Measurements from ENCODE around the gene GDI2. TPM values are rescaled to one million over a fixed set of nuclear protein-coding genes. Genes with fewer than 3 reads are reported as not detected.
A peak's percentile ranks its signal among the peaks of the same experiment; 100 is the strongest.
"Not testable (repeated sequence)": the region's sequence is repeated elsewhere in the genome, so short reads cannot be mapped to it uniquely, and the experiment has no call there.

GDI2 gene
- polyA plus RNA-seq, 1 donor (not counting 4 experiments of a cell fraction or from before 2014, with no cell fraction given) = 293 TPM

DNA sequence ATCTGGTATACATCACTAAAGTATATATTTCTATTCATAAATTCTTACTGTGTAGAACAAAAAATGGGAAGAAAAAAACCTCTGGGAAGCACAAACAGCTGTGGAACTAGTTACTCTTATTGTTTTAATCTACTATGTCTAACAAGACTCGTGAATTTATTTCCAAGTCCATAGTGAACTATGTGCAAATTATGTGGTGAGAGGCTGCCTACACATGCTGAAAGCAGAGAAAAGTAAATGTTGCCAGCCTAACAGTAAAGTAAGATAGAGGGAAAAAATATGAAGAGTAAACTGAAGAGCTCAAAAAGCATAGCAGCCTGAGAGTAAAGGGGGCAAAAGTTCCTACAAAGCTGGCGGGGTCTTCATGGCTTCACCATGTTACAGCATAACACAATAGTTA is 3.0 kb downstream of the GDI2 start:
- no peak overlapping the region for H3K27ac ChIP-seq (ENCODE audit: control insufficient read depth, insufficient read depth, low read length)
- TF ChIP-seq, protein P1, sequence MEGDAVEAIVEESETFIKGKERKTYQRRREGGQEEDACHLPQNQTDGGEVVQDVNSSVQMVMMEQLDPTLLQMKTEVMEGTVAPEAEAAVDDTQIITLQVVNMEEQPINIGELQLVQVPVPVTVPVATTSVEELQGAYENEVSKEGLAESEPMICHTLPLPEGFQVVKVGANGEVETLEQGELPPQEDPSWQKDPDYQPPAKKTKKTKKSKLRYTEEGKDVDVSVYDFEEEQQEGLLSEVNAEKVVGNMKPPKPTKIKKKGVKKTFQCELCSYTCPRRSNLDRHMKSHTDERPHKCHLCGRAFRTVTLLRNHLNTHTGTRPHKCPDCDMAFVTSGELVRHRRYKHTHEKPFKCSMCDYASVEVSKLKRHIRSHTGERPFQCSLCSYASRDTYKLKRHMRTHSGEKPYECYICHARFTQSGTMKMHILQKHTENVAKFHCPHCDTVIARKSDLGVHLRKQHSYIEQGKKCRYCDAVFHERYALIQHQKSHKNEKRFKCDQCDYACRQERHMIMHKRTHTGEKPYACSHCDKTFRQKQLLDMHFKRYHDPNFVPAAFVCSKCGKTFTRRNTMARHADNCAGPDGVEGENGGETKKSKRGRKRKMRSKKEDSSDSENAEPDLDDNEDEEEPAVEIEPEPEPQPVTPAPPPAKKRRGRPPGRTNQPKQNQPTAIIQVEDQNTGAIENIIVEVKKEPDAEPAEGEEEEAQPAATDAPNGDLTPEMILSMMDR (optimal IDR thresholded peaks at IDR 0.05 in 1 of 3, IDR thresholded peaks at IDR 0.05 in 1 of 3, conservative IDR thresholded peaks at IDR 0.05 in 1 of 3; ENCODE audit: extremely low read depth in 1 of 3, insufficient read depth in 2 of 3, low read length in 3 of 3) = no peak
- no peak for TF ChIP-seq EZH2 (IDR thresholded peaks at IDR 0.05; ENCODE audit: low read length)
- no peak overlapping the region for H2AFZ ChIP-seq (ENCODE audit: control insufficient read depth, low read length)
- peak overlapping the region; percentile 95 for H3K4me2 ChIP-seq (ENCODE audit: control insufficient read depth, extremely low read depth, insufficient read depth, low read depth, low read length)
- H3K4me1 ChIP-seq (ENCODE audit: control insufficient read depth, extremely low read depth, insufficient read depth, low read length) = peaks cover 24% of the 10 kb centered on the region
- no peaks in the 10 kb centered on the region for H3K27me3 ChIP-seq (ENCODE audit: control insufficient read depth, extremely low read depth, insufficient read depth, low read length)
- H3K9me1 ChIP-seq (ENCODE audit: control insufficient read depth, extremely low read depth, insufficient read depth, low read length) = no peaks in the 10 kb centered on the region
- no peaks in the 10 kb centered on the region for H3K9me3 ChIP-seq (ENCODE audit: control insufficient read depth, low read depth, low read length)
- peak overlapping the region; percentile 2 to 100 (median 97) for H3K4me3 ChIP-seq (ENCODE audit: control insufficient read depth in 2 of 3, extremely low read depth in 1 of 3, insufficient read depth in 2 of 3, low read depth in 1 of 3, low read length in 3 of 3)
- H4K20me1 ChIP-seq (ENCODE audit: control insufficient read depth, extremely low read depth, insufficient read depth, low read length) = peaks cover 34% of the 10 kb centered on the region
- peak overlapping the region; percentile 97 for H3K9ac ChIP-seq (ENCODE audit: control insufficient read depth, extremely low read depth, insufficient read depth, low read length)
- peaks cover 5 to 16% of the 10 kb centered on the region in 2 experiments for H3K36me3 ChIP-seq (ENCODE audit: control insufficient read depth in 2 of 2, extremely low read depth in 1 of 2, insufficient read depth in 2 of 2, low read length in 2 of 2)
- no peak for FAIRE-seq
- dilution Hi-C loops (cut with MboI; ENCODE audit: extremely low pct_ligation_motif_present, low sequenced_read_pairs) = no loop called here
- no peak for DNase-seq (ENCODE audit: low read depth, low spot score)
- peaks cover 84% of the 10 kb centered on the region for H3K79me2 ChIP-seq (ENCODE audit: control insufficient read depth, insufficient read depth, low read length)

DNA sequence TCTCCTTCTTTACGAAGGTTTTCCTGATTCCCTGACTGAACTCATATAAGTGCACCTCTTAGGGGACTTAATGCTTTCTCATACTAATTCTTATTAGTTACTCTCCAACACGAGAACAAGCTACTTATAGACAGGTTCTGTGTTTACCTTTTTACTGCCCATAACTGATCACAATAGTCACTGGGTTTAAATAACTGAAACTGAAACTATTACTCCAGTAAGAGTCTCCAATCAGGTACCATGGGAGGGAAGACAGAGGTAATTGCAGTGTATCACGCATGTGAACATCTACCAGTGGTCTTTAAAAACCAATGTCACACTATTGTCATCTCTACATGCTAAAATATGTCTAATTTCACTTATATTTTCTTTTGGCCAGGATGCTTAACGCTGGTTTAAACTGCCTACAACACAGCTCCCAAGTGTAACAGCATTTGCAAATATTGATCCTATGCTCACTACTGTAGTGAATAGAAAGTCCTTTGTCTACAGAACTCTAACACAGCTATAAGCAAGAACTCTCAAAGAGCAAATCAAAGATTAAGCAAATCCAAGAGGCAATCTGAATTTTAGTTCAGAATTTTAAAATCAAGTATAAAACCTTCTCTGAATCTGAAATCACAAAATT is 3.6 kb downstream of the GDI2 start:
- peak overlapping the region; percentile 47 for H3K27ac ChIP-seq (ENCODE audit: control insufficient read depth, insufficient read depth, low read length)
- H3K27me3 ChIP-seq (ENCODE audit: control insufficient read depth, extremely low read depth, insufficient read depth, low read length) = no peaks in the 10 kb centered on the region
- H3K9ac ChIP-seq (ENCODE audit: control insufficient read depth, extremely low read depth, insufficient read depth, low read length) = peak overlapping the region; percentile 44
- H3K4me3 ChIP-seq (ENCODE audit: control insufficient read depth in 2 of 3, extremely low read depth in 1 of 3, insufficient read depth in 2 of 3, low read depth in 1 of 3, low read length in 3 of 3) = peak overlapping the region in 2 of 3 experiments; percentile 29 to 55
- no peak for DNase-seq (ENCODE audit: low read depth, low spot score)
- no peaks in the 10 kb centered on the region for H3K9me1 ChIP-seq (ENCODE audit: control insufficient read depth, extremely low read depth, insufficient read depth, low read length)
- H3K4me2 ChIP-seq (ENCODE audit: control insufficient read depth, extremely low read depth, insufficient read depth, low read depth, low read length) = peak overlapping the region; percentile 95
- FAIRE-seq = no peak
- peaks cover 23% of the 10 kb centered on the region for H3K4me1 ChIP-seq (ENCODE audit: control insufficient read depth, extremely low read depth, insufficient read depth, low read length)
- H3K79me2 ChIP-seq (ENCODE audit: control insufficient read depth, insufficient read depth, low read length) = peaks cover 89% of the 10 kb centered on the region
- dilution Hi-C loops (cut with MboI; ENCODE audit: extremely low pct_ligation_motif_present, low sequenced_read_pairs) = no loop called here
- H3K9me3 ChIP-seq (ENCODE audit: control insufficient read depth, low read depth, low read length) = no peaks in the 10 kb centered on the region
- H4K20me1 ChIP-seq (ENCODE audit: control insufficient read depth, extremely low read depth, insufficient read depth, low read length) = peaks cover 34% of the 10 kb centered on the region
- TF ChIP-seq, protein P1 (optimal IDR thresholded peaks at IDR 0.05 in 1 of 3, IDR thresholded peaks at IDR 0.05 in 1 of 3, conservative IDR thresholded peaks at IDR 0.05 in 1 of 3; ENCODE audit: extremely low read depth in 1 of 3, insufficient read depth in 2 of 3, low read length in 3 of 3) = no peak
- no peak for TF ChIP-seq EZH2 (IDR thresholded peaks at IDR 0.05; ENCODE audit: low read length)
- peaks cover 5 to 16% of the 10 kb centered on the region in 2 experiments for H3K36me3 ChIP-seq (ENCODE audit: control insufficient read depth in 2 of 2, extremely low read depth in 1 of 2, insufficient read depth in 2 of 2, low read length in 2 of 2)
- H2AFZ ChIP-seq (ENCODE audit: control insufficient read depth, low read length) = no peak overlapping the region

DNA sequence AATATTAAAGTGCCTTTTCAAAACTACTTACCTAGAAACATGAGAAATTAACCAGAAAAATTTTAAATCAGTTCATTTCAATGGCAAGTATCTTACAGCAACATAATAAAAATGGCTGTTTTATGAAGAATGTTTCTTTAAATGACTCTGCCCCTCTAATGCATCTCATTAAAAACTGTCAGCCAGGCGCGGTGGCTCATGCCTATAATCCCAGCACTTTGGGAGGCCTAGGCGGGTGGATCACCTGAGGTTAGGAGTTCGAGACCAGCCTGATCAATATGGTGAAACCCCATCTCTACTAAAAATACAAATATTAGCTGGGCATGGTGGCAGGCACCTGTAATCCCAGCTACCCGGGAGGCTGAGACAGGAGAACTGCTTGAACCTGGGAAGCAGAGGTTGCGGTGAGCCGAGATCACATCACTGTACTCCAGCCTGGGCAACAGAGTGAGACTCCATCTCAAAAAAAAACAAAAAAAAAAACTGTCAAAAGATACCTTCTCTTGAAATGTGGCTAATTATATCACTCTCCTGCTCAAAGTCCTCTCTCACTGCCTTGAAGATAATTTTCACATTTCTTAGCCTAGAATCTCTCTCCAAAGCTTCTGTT is 4.3 kb downstream of the GDI2 start:
- Histone ChIP-seq H3K36me3 (ENCODE audit: control insufficient read depth in 2 of 2, extremely low read depth in 1 of 2, insufficient read depth in 2 of 2, low read length in 2 of 2) (peaks cover 5 to 16% of the 10 kb centered on the region in 2 experiments), H3K4me2 (ENCODE audit: control insufficient read depth, extremely low read depth, insufficient read depth, low read depth, low read length) (peak overlapping the region; percentile 95), H3K27ac (ENCODE audit: control insufficient read depth, insufficient read depth, low read length) (peak overlapping the region; percentile 47), H3K4me1 (ENCODE audit: control insufficient read depth, extremely low read depth, insufficient read depth, low read length) (peaks cover 16% of the 10 kb centered on the region), H3K79me2 (ENCODE audit: control insufficient read depth, insufficient read depth, low read length) (peaks cover 92% of the 10 kb centered on the region), H4K20me1 (ENCODE audit: control insufficient read depth, extremely low read depth, insufficient read depth, low read length) (peaks cover 34% of the 10 kb centered on the region), H3K4me3 (ENCODE audit: control insufficient read depth in 2 of 3, extremely low read depth in 1 of 3, insufficient read depth in 2 of 3, low read depth in 1 of 3, low read length in 3 of 3) (peak overlapping the region in 1 of 3 experiments; percentile 29)
- H3K9ac ChIP-seq (ENCODE audit: control insufficient read depth, extremely low read depth, insufficient read depth, low read length); H3K27me3 ChIP-seq (ENCODE audit: control insufficient read depth, extremely low read depth, insufficient read depth, low read length); dilution Hi-C loops (cut with MboI; ENCODE audit: extremely low pct_ligation_motif_present, low sequenced_read_pairs); FAIRE-seq; H2AFZ ChIP-seq (ENCODE audit: control insufficient read depth, low read length); DNase-seq (ENCODE audit: low read depth, low spot score); H3K9me1 ChIP-seq (ENCODE audit: control insufficient read depth, extremely low read depth, insufficient read depth, low read length); H3K9me3 ChIP-seq (ENCODE audit: control insufficient read depth, low read depth, low read length): not testable (repeated sequence)

Data from keratinocyte (primary cell).